Thoracic aorta (tissue), 2 donors: ENCODE data around the gene SLC46A1. TPM values are rescaled to one million over a fixed set of nuclear protein-coding genes. Genes with fewer than 3 reads are reported as not detected.

ENCODE experiments used
- ATAC-seq: fragments of 150-250 bp; one replicate; pipeline ENCODE4 v1.8.0; 2017; ENCODE audit warnings: low read depth; ENCODE audit not compliant: insufficient number of reproducible peaks, low FRiP score
- DNase-seq: peaks from one replicate; pipeline ENCODE4 v3.0.0-alpha.2; 2020; ENCODE audit warnings: low spot score
- H3K27ac ChIP-seq, 2 donors: fragments of 200-600 bp; sonication (generic); 1 replicate in 1 of 2; 2 replicates in 1 of 2; pipeline ENCODE4 v1.5.1; 2016; ENCODE audit warnings: mild to moderate bottlenecking in 2 of 2, moderate library complexity in 2 of 2
- H3K27me3 ChIP-seq: fragments of 200-600 bp; sonication (generic); replicated peaks from 2 replicates; pipeline ENCODE4 v1.6.0; 2016; ENCODE audit warnings: mild to moderate bottlenecking; ENCODE audit not compliant: insufficient read depth
- H3K36me3 ChIP-seq: fragments of 200-600 bp; sonication (generic); one replicate; pipeline ENCODE4 v1.5.1; 2016
- H3K4me1 ChIP-seq, 2 donors: fragments of 200-600 bp; sonication (generic); 1 replicate in 1 of 2; 2 replicates in 1 of 2; pipeline versions ENCODE4 v1.5.1 to v1.6.0; 2016; ENCODE audit warnings: low read depth in 2 of 2, mild to moderate bottlenecking in 1 of 2; ENCODE audit not compliant: control insufficient read depth in 1 of 2
- H3K4me3 ChIP-seq: fragments of 200-600 bp; sonication (generic); 2 replicates; pipeline ENCODE4 v1.5.1; 2016; ENCODE audit warnings: mild to moderate bottlenecking
- H3K9me3 ChIP-seq: fragments of 200-600 bp; sonication (generic); 2 replicates; pipeline ENCODE4 v1.5.1; 2016
- total RNA-seq, 2 donors: library from RNA; depleted of rRNA; stranded (reverse); fragments of >200 nt; gene quantifications; one replicate each; pipeline versions ENCODE4 v1.1.0 to v1.2.3, GENCODE V29; 2016
- TF ChIP-seq, protein P1 (sequence below): fragments of 200-600 bp; sonication (generic); IDR thresholded peaks from one replicate; pipeline ENCODE4 v1.5.1; 2019; ENCODE audit warnings: antibody characterized with exemption

Gene SLC46A1
- total RNA-seq, 2 donors from 2014 or later = 11.9 to 29.2 TPM

DNA sequence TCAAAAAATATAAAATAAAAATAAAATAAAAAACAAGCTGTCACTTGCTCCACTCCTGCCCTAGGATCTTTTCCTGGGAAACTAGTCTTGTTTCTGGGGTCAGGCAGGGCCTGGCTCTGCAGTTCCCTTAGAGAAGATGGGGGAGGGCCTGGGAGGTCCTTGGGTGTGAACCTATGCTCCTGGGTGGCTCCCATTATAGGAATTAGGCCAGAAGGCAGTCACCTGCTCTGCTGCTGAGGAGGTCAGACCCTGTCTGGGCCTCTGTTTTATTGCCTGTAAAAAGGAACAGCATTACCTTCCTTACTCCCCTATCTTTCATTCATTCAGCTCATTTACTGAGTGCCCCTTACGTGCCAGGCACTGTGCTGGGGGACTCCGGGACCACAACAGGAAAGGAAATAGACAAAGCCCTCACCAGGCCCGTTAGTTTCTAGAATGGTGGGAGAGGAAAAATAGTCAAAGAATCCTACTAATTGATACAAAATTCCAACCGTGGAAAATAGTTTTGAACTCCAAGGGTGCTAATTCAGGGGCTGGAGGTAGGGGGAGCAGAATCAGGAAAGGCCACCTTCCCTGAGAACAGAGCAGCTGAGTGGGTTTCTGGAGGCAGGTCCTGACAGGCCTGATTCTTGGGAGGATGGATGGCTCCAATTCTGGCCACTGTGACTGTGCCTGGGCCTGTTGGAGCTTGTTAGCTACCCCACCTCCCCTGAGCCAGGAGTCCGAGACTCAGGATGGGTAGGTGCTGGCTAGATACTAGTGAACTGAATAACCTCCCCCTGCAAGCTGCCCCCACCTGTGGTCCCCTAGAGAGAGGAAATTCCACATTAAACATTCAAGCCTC, 1.3 kb upstream of the SLC46A1 start:
- H3K4me3 ChIP-seq = no peak overlapping the region
- no peak for ATAC-seq
- no peak overlapping the region for H3K27ac ChIP-seq
- TF ChIP-seq, protein P1, sequence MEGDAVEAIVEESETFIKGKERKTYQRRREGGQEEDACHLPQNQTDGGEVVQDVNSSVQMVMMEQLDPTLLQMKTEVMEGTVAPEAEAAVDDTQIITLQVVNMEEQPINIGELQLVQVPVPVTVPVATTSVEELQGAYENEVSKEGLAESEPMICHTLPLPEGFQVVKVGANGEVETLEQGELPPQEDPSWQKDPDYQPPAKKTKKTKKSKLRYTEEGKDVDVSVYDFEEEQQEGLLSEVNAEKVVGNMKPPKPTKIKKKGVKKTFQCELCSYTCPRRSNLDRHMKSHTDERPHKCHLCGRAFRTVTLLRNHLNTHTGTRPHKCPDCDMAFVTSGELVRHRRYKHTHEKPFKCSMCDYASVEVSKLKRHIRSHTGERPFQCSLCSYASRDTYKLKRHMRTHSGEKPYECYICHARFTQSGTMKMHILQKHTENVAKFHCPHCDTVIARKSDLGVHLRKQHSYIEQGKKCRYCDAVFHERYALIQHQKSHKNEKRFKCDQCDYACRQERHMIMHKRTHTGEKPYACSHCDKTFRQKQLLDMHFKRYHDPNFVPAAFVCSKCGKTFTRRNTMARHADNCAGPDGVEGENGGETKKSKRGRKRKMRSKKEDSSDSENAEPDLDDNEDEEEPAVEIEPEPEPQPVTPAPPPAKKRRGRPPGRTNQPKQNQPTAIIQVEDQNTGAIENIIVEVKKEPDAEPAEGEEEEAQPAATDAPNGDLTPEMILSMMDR = no peak
- H3K4me1 ChIP-seq = peaks cover 8 to 24% of the 10 kb centered on the region in 2 donors
- no peaks in the 10 kb centered on the region for H3K36me3 ChIP-seq
- no peaks in the 10 kb centered on the region for H3K27me3 ChIP-seq
- DNase-seq = no peak
- no peaks in the 10 kb centered on the region for H3K9me3 ChIP-seq

DNA sequence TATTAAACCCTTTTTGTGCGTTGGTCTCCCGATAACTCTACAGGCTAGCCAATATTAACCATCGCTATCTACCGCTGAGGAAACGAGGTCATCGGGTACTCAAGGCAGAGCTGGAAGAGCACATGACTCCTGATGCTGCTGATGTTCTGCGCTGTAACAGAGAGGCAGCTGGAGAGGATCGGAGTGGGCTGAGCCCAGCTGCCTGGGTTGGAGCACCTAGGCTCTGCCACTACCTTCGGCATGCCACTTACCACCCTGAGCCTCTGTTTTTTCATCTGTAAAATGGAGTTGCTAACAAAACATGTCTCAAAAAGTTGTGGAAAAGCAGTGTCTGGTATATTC, 432 bp upstream of the SLC46A1 start:
- Histone ChIP-seq H3K27ac (peak overlapping the region in 1 of 2 donors; percentile 54), H3K36me3 (peaks cover 7% of the 10 kb centered on the region), H3K9me3 (no peaks in the 10 kb centered on the region), H3K4me1 (peaks cover 8 to 24% of the 10 kb centered on the region in 2 donors), H3K4me3 (peak overlapping the region; percentile 97), H3K27me3 (no peaks in the 10 kb centered on the region)
- no peak for DNase-seq
- TF ChIP-seq, protein P1 = no peak
- no peak for ATAC-seq

DNA sequence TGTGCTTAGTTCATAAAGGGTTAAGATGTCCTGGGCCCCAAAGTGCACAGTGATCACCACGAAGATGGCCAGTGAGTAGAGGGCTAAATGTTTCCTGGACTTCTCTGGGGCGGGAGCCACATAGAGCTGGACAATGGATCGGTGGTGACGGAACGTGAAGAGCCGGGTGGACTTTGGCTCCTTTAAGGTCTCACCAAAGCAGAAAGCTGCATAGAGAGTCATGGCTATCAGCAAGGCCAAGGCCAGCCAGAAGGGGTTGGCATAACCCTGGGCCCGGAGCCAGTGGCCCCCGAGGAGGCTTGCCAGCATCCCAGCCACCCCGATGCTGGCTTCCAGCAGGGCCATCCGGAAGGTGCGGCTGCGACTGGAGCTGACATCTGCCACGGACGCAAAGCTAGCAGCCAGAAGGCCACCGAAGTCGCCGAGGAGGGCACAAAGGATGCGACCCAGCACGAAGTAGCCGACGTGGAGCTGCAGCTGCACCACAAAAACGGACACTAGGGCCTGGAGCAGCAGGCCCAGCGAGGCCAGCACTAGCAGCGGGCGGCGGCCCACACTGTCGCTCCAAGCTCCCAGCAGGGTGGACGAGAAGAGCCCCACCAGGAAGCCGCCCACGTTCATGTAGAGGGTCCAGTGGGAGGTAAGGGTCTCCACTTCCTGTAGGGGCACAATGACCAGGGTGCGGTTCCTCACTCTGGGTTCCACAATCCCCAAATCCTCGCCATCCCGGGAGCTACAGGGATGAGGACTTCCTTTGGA, 1.0 kb downstream of the SLC46A1 start:
- no peak for DNase-seq
- ATAC-seq = no peak

DNA sequence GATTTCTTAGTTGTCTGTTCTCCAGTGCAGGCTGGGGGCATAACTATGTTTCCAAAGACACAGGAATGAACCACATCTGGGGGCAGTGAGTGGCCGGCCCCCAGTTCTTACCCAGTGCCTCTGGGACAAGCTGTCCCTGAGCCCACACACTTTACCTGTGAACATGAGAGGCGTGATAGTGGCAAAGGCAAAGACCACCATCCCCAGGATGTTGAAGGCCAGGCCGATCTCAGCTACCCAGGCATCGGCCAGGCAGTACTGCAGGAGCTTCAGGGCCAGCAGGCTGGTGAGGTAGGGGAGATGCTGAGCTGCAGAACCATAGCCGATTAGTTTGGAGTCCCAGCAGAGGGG, 1.6 kb downstream of the SLC46A1 start:
- H3K27ac ChIP-seq = peak overlapping the region in 1 of 2 donors; percentile 54
- no peaks in the 10 kb centered on the region for H3K9me3 ChIP-seq
- peaks cover 8 to 24% of the 10 kb centered on the region in 2 donors for H3K4me1 ChIP-seq
- TF ChIP-seq, protein P1 = no peak
- DNase-seq = no peak
- H3K27me3 ChIP-seq = no peaks in the 10 kb centered on the region
- peak overlapping the region; percentile 97 for H3K4me3 ChIP-seq
- no peak for ATAC-seq
- peaks cover 8% of the 10 kb centered on the region for H3K36me3 ChIP-seq

More for the DNA sequence above, 1.0 kb downstream of the SLC46A1 start:
- Histone ChIP-seq H3K27me3 (no peaks in the 10 kb centered on the region), H3K4me1 (peaks cover 8 to 24% of the 10 kb centered on the region in 2 donors), H3K36me3 (peaks cover 8% of the 10 kb centered on the region), H3K4me3 (peak overlapping the region; percentile 97), H3K27ac (peak overlapping the region in 1 of 2 donors; percentile 54), H3K9me3 (no peaks in the 10 kb centered on the region)
- TF ChIP-seq, protein P1 = no peak

DNA sequence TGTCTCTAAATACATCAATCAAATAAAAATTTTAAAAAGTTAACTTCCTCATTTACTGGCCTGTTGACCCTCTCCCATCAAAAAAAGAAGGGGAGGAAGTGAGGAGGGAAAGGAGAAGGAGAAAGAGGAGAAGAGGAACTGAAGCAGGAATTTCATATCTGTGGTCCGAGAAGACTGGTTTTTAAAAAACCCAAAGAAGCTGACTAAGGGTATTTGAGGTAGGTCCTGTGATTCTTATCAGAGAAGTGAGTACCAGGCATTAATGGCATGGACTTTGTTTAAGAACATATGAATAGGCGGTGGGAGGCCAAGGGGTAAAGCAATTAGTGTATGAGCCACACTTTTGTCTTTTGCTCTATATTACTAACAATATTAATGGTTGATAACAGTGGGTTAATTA, 2.0 kb downstream of the SLC46A1 start:
- H3K4me1 ChIP-seq = peaks cover 8 to 24% of the 10 kb centered on the region in 2 donors
- H3K27ac ChIP-seq = no peak overlapping the region
- TF ChIP-seq, protein P1 = no peak
- ATAC-seq (no peak), DNase-seq (no peak)
- H3K4me3 ChIP-seq = no peak overlapping the region
- peaks cover 8% of the 10 kb centered on the region for H3K36me3 ChIP-seq
- no peaks in the 10 kb centered on the region for H3K9me3 ChIP-seq
- no peaks in the 10 kb centered on the region for H3K27me3 ChIP-seq
